Measurements from ENCODE around the gene SH3BP4.

The SH3BP4 gene, protein sequence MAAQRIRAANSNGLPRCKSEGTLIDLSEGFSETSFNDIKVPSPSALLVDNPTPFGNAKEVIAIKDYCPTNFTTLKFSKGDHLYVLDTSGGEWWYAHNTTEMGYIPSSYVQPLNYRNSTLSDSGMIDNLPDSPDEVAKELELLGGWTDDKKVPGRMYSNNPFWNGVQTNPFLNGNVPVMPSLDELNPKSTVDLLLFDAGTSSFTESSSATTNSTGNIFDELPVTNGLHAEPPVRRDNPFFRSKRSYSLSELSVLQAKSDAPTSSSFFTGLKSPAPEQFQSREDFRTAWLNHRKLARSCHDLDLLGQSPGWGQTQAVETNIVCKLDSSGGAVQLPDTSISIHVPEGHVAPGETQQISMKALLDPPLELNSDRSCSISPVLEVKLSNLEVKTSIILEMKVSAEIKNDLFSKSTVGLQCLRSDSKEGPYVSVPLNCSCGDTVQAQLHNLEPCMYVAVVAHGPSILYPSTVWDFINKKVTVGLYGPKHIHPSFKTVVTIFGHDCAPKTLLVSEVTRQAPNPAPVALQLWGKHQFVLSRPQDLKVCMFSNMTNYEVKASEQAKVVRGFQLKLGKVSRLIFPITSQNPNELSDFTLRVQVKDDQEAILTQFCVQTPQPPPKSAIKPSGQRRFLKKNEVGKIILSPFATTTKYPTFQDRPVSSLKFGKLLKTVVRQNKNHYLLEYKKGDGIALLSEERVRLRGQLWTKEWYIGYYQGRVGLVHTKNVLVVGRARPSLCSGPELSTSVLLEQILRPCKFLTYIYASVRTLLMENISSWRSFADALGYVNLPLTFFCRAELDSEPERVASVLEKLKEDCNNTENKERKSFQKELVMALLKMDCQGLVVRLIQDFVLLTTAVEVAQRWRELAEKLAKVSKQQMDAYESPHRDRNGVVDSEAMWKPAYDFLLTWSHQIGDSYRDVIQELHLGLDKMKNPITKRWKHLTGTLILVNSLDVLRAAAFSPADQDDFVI

DNA sequence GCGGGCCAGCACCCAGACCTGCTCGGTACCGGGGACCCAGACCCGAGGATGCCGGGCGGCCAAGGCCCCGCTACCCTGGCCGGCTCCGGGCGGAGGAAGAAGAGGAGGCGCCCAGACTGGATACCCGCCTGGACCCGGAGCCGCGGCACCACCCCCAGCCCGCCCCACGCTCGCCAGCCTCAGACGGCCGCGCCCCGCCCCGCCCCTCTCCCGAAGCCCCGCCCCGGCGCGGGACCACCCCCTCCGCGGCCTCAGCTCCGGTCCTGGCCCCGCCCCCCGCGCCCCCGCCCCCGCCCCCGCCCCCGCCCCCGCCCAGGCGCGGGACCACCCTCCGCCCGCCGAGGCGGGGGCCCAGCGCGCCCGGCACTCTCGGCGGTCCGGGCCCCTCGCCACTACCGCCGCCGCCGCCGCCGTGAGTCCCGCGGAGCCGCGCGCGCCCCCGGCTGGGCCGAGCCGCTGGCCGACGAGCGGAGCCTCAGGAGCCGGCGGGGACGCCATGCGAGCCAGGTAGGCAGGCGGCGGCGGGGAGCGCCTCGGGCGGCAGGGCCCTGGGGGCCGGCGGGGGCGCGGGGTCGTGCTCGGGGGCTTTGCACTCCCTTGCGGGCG, at the start of gene SH3BP4:
TSS of gene SH3BP4 (plus strand) at position 354 of the 606 bp plus-strand sequence. CDS start 82,986 bp downstream, outside the sequence.
- no peak for DNase-seq

DNA sequence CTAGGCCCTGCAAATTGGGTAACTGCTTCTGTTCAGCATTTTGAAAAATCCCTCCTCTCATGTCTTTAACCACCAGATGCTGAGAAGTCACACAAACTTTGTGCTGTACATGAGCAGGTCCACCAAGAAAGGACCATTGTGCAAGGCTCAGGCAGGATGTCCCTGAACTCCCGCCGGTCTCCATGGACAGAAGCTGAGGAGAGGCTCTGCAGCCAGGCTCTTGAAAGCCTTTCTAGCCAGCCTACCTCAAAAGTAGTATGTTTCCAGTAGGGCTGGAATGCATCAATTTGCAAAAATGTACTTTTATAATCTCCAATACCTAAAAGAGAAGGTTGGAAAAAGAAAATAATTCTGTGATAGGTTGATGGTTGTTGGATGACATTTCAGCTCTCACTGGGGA, 47.0 kb upstream of the SH3BP4 start:
- DNase-seq: no peak

DNA sequence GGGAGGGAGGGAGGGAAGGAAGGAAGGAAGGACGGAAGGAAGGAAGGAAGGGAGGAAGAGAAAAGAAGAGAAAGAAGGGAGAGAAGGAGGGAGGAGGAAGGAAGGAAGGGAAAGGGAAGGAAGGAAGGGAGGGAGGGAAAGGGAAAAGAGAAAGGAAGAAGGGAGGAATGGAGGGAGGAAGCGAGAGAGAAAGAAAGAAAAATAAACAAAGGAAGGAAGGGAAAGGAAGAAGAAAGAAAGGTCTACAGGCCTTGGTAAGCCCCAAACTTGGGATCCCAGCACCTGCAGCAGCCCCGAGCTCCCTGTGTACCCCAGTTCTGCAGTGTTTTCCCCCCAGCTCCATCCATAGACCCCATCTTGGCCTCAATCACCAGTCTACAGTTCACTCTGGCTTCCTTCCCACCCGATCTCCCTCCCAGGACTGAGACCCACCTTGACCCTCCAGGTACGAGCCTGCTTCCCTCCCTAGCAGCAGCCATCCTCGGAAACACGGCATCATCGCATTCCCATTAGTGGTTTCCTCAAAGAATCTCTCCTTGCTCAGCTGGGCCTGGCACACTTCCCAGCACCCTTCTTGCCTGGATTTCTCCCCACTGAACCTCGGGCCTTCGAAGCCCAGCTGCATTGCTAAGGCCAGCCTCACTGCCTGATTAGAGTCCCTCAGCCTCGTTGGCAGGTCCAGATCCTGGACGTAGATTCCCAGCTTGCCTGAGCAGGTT, 46.1 kb upstream of the SH3BP4 start:
- no peak for DNase-seq

DNA sequence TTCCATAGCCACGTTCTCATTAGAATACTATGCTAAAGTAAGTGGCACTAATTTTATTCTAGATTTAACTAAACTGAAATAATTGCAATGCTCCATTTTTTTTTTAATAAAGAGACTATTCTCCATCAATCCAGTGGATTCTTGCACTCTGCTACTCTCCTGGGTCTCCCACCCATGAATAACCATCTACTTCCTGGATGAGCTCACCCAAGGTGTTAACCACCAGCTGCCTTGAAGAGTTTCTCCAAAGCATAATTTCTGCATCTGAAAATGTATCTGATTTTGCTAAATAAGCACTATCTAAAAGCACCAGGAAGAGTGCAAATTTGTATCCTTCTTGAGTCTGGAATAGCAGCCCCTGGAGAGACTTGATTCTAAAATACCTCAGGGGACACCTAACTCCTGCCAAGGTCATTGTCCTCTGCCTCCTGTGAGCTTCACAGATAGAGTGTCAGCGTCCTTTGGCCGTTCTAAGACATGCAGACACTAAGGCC, 41.6 kb upstream of the SH3BP4 start:
- DNase-seq: no peak

DNA sequence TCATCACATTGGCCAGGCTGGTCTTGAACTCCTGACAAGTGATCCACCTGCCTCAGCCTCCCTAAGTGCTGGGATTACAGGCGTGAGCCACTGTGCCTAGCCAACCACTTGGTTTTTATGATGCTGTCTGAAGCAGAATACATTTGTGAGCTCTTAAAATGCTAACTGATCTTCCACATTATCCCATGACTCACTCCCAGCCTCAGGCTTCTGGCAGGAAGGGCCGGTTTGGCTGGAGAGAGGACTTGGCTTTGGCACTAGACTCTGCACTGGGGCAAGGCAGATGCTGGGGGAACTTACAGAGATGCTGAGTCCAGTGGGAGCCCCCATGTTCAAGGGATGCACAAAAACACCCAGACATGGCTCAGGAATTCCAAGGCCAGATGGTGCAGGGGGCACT, 40.5 kb upstream of the SH3BP4 start:
- DNase-seq: no peak

DNA sequence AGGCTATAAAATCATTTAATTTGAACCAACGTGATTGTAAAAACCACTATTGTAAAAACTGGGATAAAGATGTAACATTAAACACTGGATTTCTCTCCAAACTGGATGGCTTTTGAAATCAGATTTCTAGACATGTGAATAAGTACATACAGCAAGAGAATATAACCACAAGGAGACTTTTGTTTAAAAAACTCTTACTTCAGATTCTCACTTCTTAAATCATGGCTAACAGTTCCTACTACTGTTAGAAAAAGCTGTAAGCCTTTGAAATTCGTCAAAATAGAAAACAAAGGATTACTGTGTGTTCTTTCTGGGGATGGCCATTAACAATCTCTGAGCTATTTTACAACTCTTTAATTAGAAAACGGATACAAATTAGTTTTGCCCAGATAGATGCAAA, 39.4 kb upstream of the SH3BP4 start:
- no peak for DNase-seq

DNA sequence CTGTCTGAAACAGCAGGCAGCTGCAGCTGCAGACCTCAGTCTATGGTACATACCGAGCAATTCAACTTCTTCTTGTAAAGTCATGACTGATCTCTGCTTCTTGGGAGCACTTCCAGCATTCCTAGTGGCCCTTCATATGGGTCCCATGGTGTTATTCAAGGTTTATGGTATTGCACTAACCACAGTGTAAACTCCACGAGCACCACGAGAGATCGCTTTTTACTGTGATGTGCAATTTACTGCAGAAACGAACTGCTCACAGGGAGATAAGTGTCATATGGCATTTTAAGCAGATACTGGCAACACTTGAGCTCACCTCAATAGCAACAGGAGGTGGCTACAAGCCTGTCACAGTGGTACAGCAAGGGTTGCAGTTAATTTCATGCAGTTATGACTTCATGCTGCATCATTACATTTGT, 38.6 kb upstream of the SH3BP4 start:
- DNase-seq: no peak

DNA sequence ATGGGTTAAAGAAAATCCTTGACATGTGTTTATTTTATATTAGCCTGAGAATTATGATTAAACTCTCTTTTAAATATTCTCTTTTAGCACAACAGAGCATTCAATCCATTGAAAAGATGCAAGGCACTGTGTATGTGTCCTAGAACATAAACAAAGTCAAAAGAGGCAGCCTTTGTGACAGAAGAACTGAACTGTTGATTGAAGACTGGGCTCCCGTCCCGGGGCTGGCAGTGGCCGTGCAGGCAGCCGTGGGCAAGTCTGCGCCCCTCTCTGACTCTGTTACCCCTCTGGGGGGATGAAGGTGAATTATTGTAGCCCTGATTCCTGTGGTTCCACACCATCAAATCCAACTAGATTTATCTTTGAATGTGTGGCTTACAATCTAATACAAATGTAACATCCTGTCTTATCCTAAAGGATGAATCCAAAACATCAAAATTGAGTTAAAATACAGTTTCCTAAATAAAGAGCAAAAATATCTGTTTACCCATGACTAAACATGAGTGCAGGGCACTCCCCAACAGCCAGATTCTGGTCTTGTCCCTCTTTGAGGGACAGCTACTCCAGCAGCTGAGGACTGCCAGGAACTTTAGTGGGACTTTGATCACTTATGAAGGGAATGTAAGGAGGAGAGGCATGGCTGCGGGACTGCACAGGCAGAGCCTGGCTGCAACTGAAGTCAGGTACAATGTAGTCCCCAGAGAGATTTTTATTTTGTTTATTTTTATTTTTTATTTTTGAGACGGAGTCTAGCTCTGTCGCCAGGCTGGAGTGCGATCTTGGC, 37.3 kb upstream of the SH3BP4 start:
- DNase-seq: no peak

DNA sequence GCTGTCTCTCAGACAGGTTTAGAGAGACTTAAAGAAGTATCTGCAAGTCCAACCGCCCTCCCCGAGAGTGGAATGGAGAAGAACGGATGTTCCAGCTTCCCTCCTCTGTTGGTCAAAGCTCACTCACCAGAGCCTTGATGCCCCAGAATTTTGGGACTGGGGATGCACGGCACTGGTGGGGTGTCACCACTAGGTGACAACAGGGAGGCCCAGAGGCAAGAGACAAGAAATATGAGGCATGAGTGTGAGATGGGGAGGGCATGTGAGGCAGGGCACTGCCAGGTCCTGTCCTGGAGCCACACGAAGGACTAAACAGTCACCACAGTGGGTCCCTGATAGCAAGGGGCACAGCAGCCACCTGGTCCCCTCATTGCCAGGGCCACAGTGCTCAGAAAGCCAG, 35.1 kb upstream of the SH3BP4 start:
- DNase-seq: no peak

DNA sequence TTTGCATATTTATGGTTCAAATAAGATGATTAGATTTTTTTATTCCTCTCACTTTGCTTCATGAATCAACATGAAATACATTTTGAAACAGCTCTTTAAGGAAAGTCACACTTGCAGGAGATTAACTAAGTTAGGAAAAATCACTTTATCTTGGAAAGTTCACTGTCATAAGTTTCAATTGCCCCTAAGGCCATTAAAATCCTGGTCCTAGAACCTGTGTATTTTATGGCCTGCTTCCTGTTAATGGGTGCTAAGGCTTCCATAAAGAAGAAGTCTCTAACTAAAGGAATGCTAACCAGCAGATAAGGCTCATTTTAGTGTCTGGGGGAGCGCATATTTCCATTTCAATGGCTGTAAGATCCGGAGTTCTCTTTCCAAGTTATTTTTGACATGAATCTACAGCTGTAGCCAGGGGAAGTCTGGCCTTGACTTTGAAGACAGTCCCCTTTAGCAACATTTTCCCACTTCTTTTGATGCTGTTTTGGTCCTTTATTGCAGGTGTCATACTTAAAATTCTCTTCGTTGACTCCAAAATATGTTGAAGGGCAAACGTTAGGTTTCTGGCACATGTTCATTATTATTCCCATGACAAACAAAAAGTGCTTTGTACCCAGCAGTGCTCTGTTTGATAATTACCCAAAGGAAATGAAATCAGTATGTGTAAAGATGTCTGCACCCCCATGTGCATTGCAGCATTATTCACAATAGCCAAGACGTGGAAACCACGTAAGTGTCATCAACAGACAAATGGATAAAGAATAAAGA, 34.4 kb upstream of the SH3BP4 start:
- no peak for DNase-seq

DNA sequence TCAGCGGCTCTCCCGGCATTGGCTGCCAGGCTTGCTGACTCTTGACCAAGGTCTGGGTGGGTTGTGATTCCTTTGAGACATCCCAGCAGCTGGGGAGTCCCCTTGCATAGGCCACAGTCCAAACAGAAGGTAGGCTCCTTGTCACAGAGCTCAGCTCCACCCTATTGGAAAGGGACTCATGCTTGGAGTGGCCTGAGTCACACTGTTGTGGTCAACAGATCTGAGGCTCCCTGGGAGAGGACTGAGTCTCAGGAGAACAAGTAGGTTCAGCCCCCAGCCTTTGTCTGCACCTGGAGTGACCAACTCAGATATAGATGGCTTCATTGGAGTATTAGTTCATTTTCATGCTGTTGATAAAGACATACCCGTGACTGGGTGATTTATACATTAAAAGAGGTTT, 32.1 kb upstream of the SH3BP4 start:
- DNase-seq: no peak

DNA sequence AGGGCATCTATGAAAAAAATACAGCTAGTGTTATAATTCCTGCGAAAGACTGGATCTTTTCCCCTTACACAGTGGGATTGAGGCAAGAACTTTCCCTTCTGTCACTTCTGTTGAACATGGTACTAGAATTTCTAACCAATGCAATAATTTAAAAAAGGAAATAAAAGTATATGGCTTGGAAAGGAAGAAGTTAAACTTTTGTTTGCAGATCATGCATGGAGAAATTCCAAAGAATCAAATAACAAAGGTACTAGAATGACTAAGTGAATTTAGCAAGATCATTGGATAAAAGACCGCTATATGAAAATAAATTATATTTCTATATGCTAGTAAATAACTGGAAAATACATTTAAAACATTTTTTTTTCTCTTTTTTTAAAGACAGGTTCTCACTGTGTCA, 31.0 kb upstream of the SH3BP4 start:
- no peak for DNase-seq

DNA sequence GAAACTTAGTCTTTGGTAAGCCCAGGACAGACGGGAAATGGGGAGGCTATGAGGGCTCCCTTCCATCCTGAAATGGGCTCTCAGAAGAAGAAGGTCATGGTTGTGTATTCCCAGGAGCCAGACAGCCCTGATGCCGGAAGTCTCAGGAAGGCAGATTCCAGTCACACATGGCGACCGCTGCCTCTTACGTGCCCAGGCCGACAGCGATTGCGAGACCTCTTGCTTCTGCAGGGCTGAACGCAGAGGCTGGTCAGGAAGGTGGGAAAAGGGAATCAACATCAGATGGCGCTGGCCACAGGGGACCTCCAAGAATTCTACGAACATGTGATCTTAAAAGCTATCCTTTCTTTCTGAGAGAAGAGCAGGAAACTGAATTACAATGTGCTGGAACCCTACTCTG, 22.8 kb upstream of the SH3BP4 start:
- no peak for DNase-seq

DNA sequence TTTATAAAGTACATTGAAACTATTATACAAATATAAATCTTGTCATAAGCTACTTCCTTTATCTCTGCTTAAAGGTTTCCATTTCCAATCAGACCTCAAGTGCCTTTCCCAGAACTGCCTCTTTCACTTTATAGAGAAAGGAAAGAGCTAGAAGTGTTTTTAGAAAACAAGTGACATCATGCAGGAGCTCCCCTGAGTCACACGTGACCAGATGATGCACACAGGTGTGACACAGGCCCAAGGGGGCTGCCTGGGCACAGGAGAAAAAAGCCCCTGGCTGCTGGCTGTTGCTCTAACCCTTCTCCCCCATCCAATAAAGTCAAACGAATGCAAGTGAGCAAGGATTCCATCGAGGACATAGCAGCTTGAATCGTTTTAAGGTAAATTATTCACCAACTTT, 21.4 kb upstream of the SH3BP4 start:
- no peak for DNase-seq

DNA sequence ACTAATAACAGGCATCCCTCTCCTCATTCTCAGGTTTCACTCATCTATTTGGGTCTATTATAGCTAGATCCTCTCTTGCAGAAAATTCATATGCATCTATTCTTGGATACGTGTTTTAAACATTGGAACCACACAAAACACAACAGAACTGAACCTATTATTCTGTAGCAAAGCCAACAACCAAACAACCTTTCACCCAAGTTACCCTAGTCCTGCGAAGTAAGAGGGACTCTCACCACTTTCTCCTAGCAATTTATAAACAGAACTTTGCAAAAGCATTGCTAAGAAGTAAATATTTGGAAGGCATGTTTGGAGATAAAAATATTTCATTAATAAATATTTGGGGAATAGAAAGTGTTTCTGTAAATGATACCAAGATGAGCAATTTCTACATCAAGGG, 20.4 kb upstream of the SH3BP4 start:
- no peak for DNase-seq

DNA sequence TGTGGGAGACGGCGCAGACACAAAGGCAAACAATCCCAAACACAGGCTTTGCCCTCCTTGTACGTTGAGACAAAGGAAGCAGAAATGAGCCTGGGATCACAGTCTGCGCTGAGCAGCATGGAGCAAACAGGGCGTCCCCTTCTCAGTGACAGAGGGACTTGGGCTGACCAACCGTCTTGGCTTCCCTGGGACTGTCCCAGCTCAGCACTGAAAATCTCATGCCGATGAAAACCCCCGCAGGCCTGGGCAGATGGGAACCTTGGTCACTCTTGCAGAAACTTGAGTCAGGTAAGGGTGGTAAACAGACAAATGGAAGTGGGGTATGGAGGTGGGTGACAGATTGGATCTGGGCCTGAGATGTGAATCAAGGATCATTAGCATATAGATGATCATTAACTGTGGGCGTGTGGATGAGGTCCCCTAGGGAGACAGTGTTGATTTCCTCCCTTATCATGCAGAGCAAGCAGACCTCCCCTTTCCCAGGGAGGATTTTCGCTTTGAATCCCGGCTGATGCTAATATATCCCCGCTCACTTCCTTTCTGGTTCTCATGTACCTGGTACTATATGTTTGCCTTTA, 19.1 kb upstream of the SH3BP4 start:
- DNase-seq: no peak

DNA sequence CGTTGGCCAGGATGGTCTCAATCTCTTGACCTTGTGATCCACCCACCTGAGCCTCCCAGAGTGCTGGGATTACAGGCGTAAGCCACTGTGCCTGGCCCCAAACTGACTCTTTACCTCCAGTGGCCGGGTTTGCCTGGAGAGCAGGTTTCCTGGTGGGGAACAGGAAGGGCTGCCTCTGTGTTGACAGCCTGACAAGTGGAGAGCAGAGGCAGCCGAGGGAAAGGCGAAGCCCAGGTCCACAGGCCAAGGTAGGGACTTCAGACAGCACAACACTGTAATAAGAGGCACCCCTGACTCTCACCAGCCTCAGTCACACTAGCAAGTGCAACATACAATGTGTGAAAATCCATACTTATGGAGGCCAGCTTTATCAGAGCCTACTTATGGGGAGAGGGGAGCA, 16.5 kb upstream of the SH3BP4 start:
- DNase-seq: no peak

DNA sequence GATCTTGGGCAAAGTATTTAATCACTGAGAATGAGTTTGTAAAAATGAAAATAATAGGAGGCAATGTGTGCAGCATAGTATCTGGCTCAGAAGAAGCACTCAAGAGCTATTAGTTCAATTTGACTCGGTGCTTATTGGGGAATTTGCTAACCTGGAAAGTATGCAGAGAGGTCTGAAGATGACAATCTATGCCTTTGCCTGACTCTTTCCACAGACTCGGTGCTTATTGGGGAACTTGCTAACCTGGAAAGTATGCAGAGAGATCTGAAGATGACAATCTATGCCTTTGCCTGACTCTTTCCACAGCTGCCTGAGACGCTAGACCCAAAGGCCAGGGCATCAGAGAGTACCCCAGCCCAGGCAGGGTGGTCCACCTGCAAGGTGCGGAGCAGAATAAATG, 12.2 kb upstream of the SH3BP4 start:
- no peak for DNase-seq

DNA sequence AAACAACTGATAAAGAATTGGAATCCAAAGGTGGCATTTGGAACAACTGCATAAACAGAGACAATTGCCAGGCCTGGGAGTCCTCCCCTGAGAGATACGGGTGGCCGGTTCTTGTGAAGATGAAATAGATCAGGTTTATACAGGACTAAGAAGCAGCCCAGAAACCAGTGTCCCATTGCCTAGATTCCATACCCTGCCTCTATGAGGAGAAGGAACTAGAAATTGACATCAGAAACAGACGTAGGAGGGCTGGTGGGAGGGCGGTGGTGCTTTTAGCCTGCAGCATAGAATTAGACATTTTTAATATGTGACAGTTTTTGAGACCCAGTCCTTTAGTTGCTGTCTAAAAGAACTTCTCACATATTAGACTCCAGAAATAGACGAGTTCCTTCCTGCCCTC, 11.8 kb upstream of the SH3BP4 start:
- DNase-seq: no peak

DNA sequence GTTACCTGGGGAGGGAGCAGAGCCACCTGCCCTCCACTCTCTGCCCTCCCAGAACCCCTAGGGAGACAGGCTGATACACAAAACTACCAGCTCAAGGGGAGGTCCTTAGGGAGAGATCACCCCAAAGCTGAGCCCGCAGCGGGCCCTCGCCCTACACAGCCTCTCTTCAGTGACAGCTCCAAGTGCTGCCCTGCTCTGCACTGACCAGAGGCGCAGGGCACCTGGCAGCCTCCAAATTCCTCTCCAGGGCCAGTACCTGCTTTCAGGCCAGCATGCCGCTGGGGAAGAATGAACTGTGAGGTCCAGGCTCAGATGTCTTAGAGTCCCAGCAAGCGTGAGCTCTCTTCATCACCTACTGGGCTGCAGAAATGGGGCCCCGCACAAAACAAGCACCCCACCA, 11.3 kb upstream of the SH3BP4 start:
- no peak for DNase-seq
